GM23338 (cell line): ENCODE data around the gene CAND1. TPM values are rescaled to one million over a fixed set of nuclear protein-coding genes. Genes with fewer than 3 reads are reported as not detected.

Source experiments
- ATAC-seq: fragments of 200-7000 bp; cut with Tn5 transposase; 3 replicates; pipeline ENCODE4 v1.9.1; 2020
- DNase-seq: peaks from one replicate; pipeline ENCODE4 v3.0.0-alpha.2; 2015; ENCODE audit warnings: low spot score
- H2AFZ ChIP-seq: fragments of 200-600 bp; sonication (generic); 2 replicates; pipeline ENCODE4 v1.8.0; 2016; ENCODE audit warnings: antibody characterized with exemption, mild to moderate bottlenecking, moderate library complexity
- H3F3A ChIP-seq: fragments of 200-600 bp; sonication (generic); replicated peaks from 2 replicates; pipeline ENCODE4 v1.8.0; 2017; ENCODE audit warnings: antibody characterized with exemption, mixed run types, low read depth
- H3K27ac ChIP-seq: fragments of 200-600 bp; sonication (generic); 2 replicates; pipeline ENCODE4 v1.6.1; 2016; ENCODE audit warnings: low read depth
- H3K27me3 ChIP-seq: fragments of 200-600 bp; sonication (generic); 2 replicates; pipeline ENCODE4 v1.8.0; 2016; ENCODE audit warnings: mild to moderate bottlenecking, mixed run types, moderate library complexity; ENCODE audit not compliant: insufficient read depth
- H3K36me3 ChIP-seq: fragments of 200-600 bp; sonication (generic); 2 replicates; pipeline ENCODE4 v1.8.0; 2016; ENCODE audit warnings: mild to moderate bottlenecking; ENCODE audit not compliant: insufficient read depth
- H3K4me1 ChIP-seq: fragments of 200-600 bp; sonication (generic); 2 replicates; pipeline ENCODE4 v1.8.0; 2016; ENCODE audit warnings: mild to moderate bottlenecking, moderate library complexity; ENCODE audit not compliant: insufficient read depth
- H3K4me2 ChIP-seq: fragments of 200-600 bp; sonication (generic); 2 replicates; pipeline ENCODE4 v1.7.1; 2017; ENCODE audit warnings: mixed run types
- H3K4me3 ChIP-seq: fragments of 200-600 bp; sonication (generic); 2 replicates; pipeline ENCODE4 v1.6.1; 2016; ENCODE audit warnings: mixed run types
- H3K79me2 ChIP-seq: fragments of 200-600 bp; sonication (generic); replicated peaks from 2 replicates; pipeline ENCODE4 v1.8.0; 2017; ENCODE audit warnings: mild to moderate bottlenecking; ENCODE audit not compliant: insufficient read depth
- H3K9me2 ChIP-seq: fragments of 200-600 bp; sonication (generic); 2 replicates; pipeline ENCODE4 v1.8.0; 2017; ENCODE audit not compliant: insufficient read depth
- H4K20me1 ChIP-seq: fragments of 200-600 bp; sonication (generic); replicated peaks from 2 replicates; pipeline ENCODE4 v1.8.0; 2017; ENCODE audit warnings: mild to moderate bottlenecking; ENCODE audit not compliant: insufficient read depth
- H3K27ac Mint-ChIP-seq: 2 replicates; pipeline ENCODE4 v1.8.0; 2020; ENCODE audit warnings: inconsistent platforms, mild to moderate bottlenecking, moderate library complexity, mixed read lengths
- H3K27me3 Mint-ChIP-seq: 3 replicates; pipeline ENCODE4 v1.8.0; 2022; ENCODE audit warnings: low read depth, mild to moderate bottlenecking, moderate library complexity, mixed read lengths, inconsistent platforms; ENCODE audit not compliant: insufficient read depth, poor library complexity
- H3K36me3 Mint-ChIP-seq: 3 replicates; pipeline ENCODE4 v1.8.0; 2021; ENCODE audit warnings: low read depth, mild to moderate bottlenecking, inconsistent platforms, moderate library complexity, mixed read lengths
- H3K4me1 Mint-ChIP-seq: 3 replicates; pipeline ENCODE4 v1.8.0; 2020; ENCODE audit warnings: mild to moderate bottlenecking, inconsistent platforms, mixed read lengths
- H3K4me3 Mint-ChIP-seq: 3 replicates; pipeline ENCODE4 v1.8.0; 2021; ENCODE audit warnings: moderate library complexity, mild to moderate bottlenecking, inconsistent platforms, mixed read lengths
- H3K9me3 Mint-ChIP-seq: 3 replicates; pipeline ENCODE4 v1.8.0; 2020; ENCODE audit warnings: moderate library complexity, mild to moderate bottlenecking, inconsistent platforms, mixed read lengths
- ETS1 ChIP-seq: IDR thresholded peaks from 2 replicates; pipeline ENCODE4 v1.6.1; 2016; ENCODE audit warnings: antibody characterized with exemption
- REST ChIP-seq: IDR thresholded peaks from one replicate; pipeline ENCODE4 v1.6.1; 2018; ENCODE audit warnings: antibody characterized with exemption; ENCODE audit not compliant: unreplicated experiment
- STAT1 ChIP-seq: IDR thresholded peaks from one replicate; pipeline ENCODE4 v1.6.1; 2016; ENCODE audit warnings: antibody characterized with exemption; ENCODE audit not compliant: unreplicated experiment
- ZNF114 ChIP-seq: fragments of 250-450 bp; sonication (Bioruptor Pico); IDR thresholded peaks from 2 replicates; pipeline ENCODE4 v1.5.0; 2020; ENCODE audit warnings: mild to moderate bottlenecking, moderate library complexity
- ZNF462 ChIP-seq: fragments of 250-450 bp; sonication (Bioruptor Pico); IDR thresholded peaks from 2 replicates; pipeline ENCODE4 v1.5.0; 2020; ENCODE audit warnings: mild to moderate bottlenecking, moderate library complexity
- polyA plus RNA-seq: library from polyadenylated mRNA; unstranded; fragments of >200 nt; fragmentation: Nextera tagmentation; extraction: Ambion mirVana; gene quantifications from 2 replicates; pipeline ENCODE4 v1.2.1, GENCODE V29; 2016
- total RNA-seq: library from RNA; depleted of rRNA; stranded (reverse); fragments of >200 nt; shearing (Covaris generic); gene quantifications from 2 replicates; pipeline ENCODE4 v1.2.3, GENCODE V29; 2014

Gene CAND1
- total and polyA plus RNA-seq, 2 experiments from 2014 or later = 71.4 to 151 TPM

GRCh38 chr12:67280088-67280487 is 10.9 kb downstream of the CAND1 start (continued):
- TF ChIP-seq ZNF462 = no peak

- ATAC-seq = no peak
- Histone ChIP-seq H3K4me2 (no peak overlapping the region), H3K36me3 (peaks cover 13% of the 10 kb centered on the region; the same call in 1 of the 2 replicates), H2AFZ (no peak overlapping the region), H3K4me1 (no peaks in the 10 kb centered on the region), H3K4me3 (no peak overlapping the region), H3F3A (no peaks in the 10 kb centered on the region), H3K27me3 (no peaks in the 10 kb centered on the region), H3K79me2 (peaks cover 100% of the 10 kb centered on the region), H3K9me2 (no peaks in the 10 kb centered on the region), H3K27ac (no peak overlapping the region), H4K20me1 (peaks cover 41% of the 10 kb centered on the region)
- no peak overlapping the region for H3K27ac Mint-ChIP-seq
- H3K4me1 Mint-ChIP-seq = peaks cover 27% of the 10 kb centered on the region
- no peak overlapping the region for H3K4me3 Mint-ChIP-seq
- no peak for DNase-seq
- H3K9me3 Mint-ChIP-seq = no peaks in the 10 kb centered on the region
- H3K36me3 Mint-ChIP-seq = peaks cover 21% of the 10 kb centered on the region; the same call in 2 of the 3 replicates
- peaks cover 4% of the 10 kb centered on the region for H3K27me3 Mint-ChIP-seq
- TF ChIP-seq ETS1 (no peak), REST (no peak), STAT1 (no peak), ZNF114 (CRISPR knock-in tag) (no peak)
Measured at GRCh38 chr12:67280572-67280971, 11.4 kb downstream of the CAND1 start.
